ENCODE measurements around the gene TLR9. TPM values are rescaled to one million over a fixed set of nuclear protein-coding genes. Genes with fewer than 3 reads are reported as not detected.

Gene TLR9
- total RNA-seq, 1 experiment from 2014 or later = 0.44 TPM

GRCh38 chr3:52218937-52219650, 6.4 kb downstream of the TLR9 start:
- Histone ChIP-seq H3K27ac (peak overlapping the region; percentile 97), H3K27me3 (ENCODE audit: insufficient read depth, low read depth) (no peaks in the 10 kb centered on the region), H3K4me1 (replicated peaks; ENCODE audit: insufficient read depth) (peaks cover 66% of the 10 kb centered on the region), H3K79me2 (ENCODE audit: low read depth) (no peaks in the 10 kb centered on the region; the same call in 1 of the 2 replicates), H3K36me3 (ENCODE audit: low read depth) (peaks cover 5% of the 10 kb centered on the region; the same call in 1 of the 2 replicates), H3K4me2 (peak overlapping the region; percentile 69), H3K4me3 (peak overlapping the region; percentile 43), H3F3A (ENCODE audit: insufficient read depth, low read depth) (peaks cover 43% of the 10 kb centered on the region), H3K9me3 (ENCODE audit: insufficient read depth, low read depth) (no peaks in the 10 kb centered on the region), H4K20me1 (ENCODE audit: insufficient read depth) (no peaks in the 10 kb centered on the region), H2AFZ (no peak overlapping the region), H3K9me2 (ENCODE audit: insufficient read depth) (no peaks in the 10 kb centered on the region)
- TF ChIP-seq CTCF (conservative IDR thresholded peaks at IDR 0.05) (no peak), EZH2 (IDR thresholded peaks at IDR 0.05; ENCODE audit: low read depth) (no peak)
- peak; percentile 85 to 90 for DNase-seq
- POLR2A ChIA-PET (ENCODE audit: unreplicated experiment) = interaction anchor here (0.7 kb wide), 4 partner anchors 18 to 719 kb away, joined by 3 to 20 read pairs (median 4); partner anchors contain the start of genes GLYCTK and RRP9
- intact Hi-C loops (cut with micrococcal nuclease; ENCODE audit: unreplicated experiment) = loop anchor here (5.0 kb wide), 3 partner anchors 68 to 233 kb away; partner anchors contain the start of genes GLYCTK and TNNC1
- BruUV-seq (replicated peaks) = no TSS peak
- CTCF ChIA-PET = interaction anchor here (0.6 to 1.5 kb wide), 7 partner anchors 18 to 891 kb away, joined by 3 to 16 read pairs (median 4); no protein-coding TSS in a partner anchor

GRCh38 chr3:52218454-52218853, 7.0 kb downstream of the TLR9 start:
- H3K4me1 ChIP-seq (replicated peaks; ENCODE audit: insufficient read depth) = peaks cover 66% of the 10 kb centered on the region
- peak overlapping the region; percentile 69 for H3K4me2 ChIP-seq
- H3K27ac ChIP-seq = peak overlapping the region; percentile 97
- H3F3A ChIP-seq (ENCODE audit: insufficient read depth, low read depth) = peaks cover 43% of the 10 kb centered on the region
- intact Hi-C loops (cut with micrococcal nuclease; ENCODE audit: unreplicated experiment) = loop anchor here (5.0 kb wide), 3 partner anchors 69 to 234 kb away; partner anchors contain the start of genes GLYCTK and TNNC1
- H4K20me1 ChIP-seq (ENCODE audit: insufficient read depth) = no peaks in the 10 kb centered on the region
- no peaks in the 10 kb centered on the region; the same call in 1 of the 2 replicates for H3K79me2 ChIP-seq (ENCODE audit: low read depth)
- no peaks in the 10 kb centered on the region for H3K27me3 ChIP-seq (ENCODE audit: insufficient read depth, low read depth)
- no peak overlapping the region for H2AFZ ChIP-seq
- no peak for DNase-seq
- TF ChIP-seq CTCF (conservative IDR thresholded peaks at IDR 0.05) = no peak
- no peak for TF ChIP-seq EZH2 (IDR thresholded peaks at IDR 0.05; ENCODE audit: low read depth)
- H3K36me3 ChIP-seq (ENCODE audit: low read depth) = peaks cover 10% of the 10 kb centered on the region; the same call in 1 of the 2 replicates
- H3K9me3 ChIP-seq (ENCODE audit: insufficient read depth, low read depth) = no peaks in the 10 kb centered on the region
- ChIA-PET CTCF (interaction anchor here (0.9 to 1.5 kb wide), 4 partner anchors 63 to 222 kb away, joined by 3 to 16 read pairs (median 4); no protein-coding TSS in a partner anchor), POLR2A (ENCODE audit: unreplicated experiment) (interaction anchor here (0.6 to 0.7 kb wide), 3 partner anchors 180 to 480 kb away, joined by 3 to 9 read pairs (median 3); partner anchors contain the start of gene RRP9)
- peak overlapping the region; percentile 43 for H3K4me3 ChIP-seq
- BruUV-seq (replicated peaks) = no TSS peak
- H3K9me2 ChIP-seq (ENCODE audit: insufficient read depth) = no peaks in the 10 kb centered on the region

GRCh38 chr3:52218026-52218425, 7.4 kb downstream of the TLR9 start:
- Histone ChIP-seq H3K79me2 (ENCODE audit: low read depth) (no peaks in the 10 kb centered on the region; the same call in 1 of the 2 replicates), H3F3A (ENCODE audit: insufficient read depth, low read depth) (peaks cover 43% of the 10 kb centered on the region), H4K20me1 (ENCODE audit: insufficient read depth) (no peaks in the 10 kb centered on the region), H3K27me3 (ENCODE audit: insufficient read depth, low read depth) (no peaks in the 10 kb centered on the region), H3K9me3 (ENCODE audit: insufficient read depth, low read depth) (no peaks in the 10 kb centered on the region), H3K9me2 (ENCODE audit: insufficient read depth) (no peaks in the 10 kb centered on the region), H3K4me2 (peak overlapping the region; percentile 69), H3K36me3 (ENCODE audit: low read depth) (peaks cover 11% of the 10 kb centered on the region; the same call in 1 of the 2 replicates), H3K4me1 (replicated peaks; ENCODE audit: insufficient read depth) (peaks cover 66% of the 10 kb centered on the region), H3K4me3 (peak overlapping the region; percentile 43), H2AFZ (no peak overlapping the region), H3K27ac (peak overlapping the region; percentile 97)
- CTCF ChIA-PET = interaction anchor here (1.5 kb wide), 1 partner anchor 121 kb away, joined by 4 read pairs; no protein-coding TSS in a partner anchor
- TSS peak; percentile 58 for BruUV-seq (replicated peaks)
- no peak for DNase-seq
- TF ChIP-seq CTCF (conservative IDR thresholded peaks at IDR 0.05) (no peak), EZH2 (IDR thresholded peaks at IDR 0.05; ENCODE audit: low read depth) (no peak)
- POLR2A ChIA-PET (ENCODE audit: unreplicated experiment) = interaction anchor here (0.6 kb wide), 2 partner anchors 181 to 479 kb away, joined by 3 to 9 read pairs; no protein-coding TSS in a partner anchor
- intact Hi-C loops (cut with micrococcal nuclease; ENCODE audit: unreplicated experiment) = loop anchor here (5.0 kb wide), 3 partner anchors 69 to 234 kb away; partner anchors contain the start of genes GLYCTK and TNNC1
